ENCODE data around the gene RNF8.

GRCh38 chr6:37433657-37434271 lies 80.0 kb downstream of the RNF8 start:
- TF ChIP-seq POLR2A (IDR thresholded peaks at IDR 0.05) (no peak), CTCF (IDR thresholded peaks at IDR 0.05) (no peak)
